H1 (cell line): ENCODE results near the gene SPOCK2.

ENCODE experiments used
- CTCF ChIP-seq, 3 experiments: IDR thresholded peaks; 1 replicate in 2 of 3; 2 replicates in 1 of 3; pipeline versions ENCODE4 v1.5.1 to v1.6.1; 2011; ENCODE audit warnings: low read length in 3 of 3, mild to moderate bottlenecking in 3 of 3, inconsistent platforms in 2 of 3, low read depth in 1 of 3, moderate library complexity in 1 of 3; ENCODE audit not compliant: insufficient read depth in 1 of 3; ENCODE audit errors: control extremely low read depth in 1 of 3
- EZH2 ChIP-seq: fragments of 200-600 bp; sonication (generic); IDR thresholded peaks from 2 replicates; pipeline ENCODE4 v1.7.1; 2012; ENCODE audit warnings: low read depth, mild to moderate bottlenecking, moderate library complexity, low read length, inconsistent platforms; ENCODE audit not compliant: severe bottlenecking
- POLR2AphosphoS5 ChIP-seq: IDR thresholded peaks from 2 replicates; pipeline ENCODE4 v1.6.1; 2011; ENCODE audit warnings: low read depth, low read length
- TBP ChIP-seq: IDR thresholded peaks from 2 replicates; pipeline ENCODE4 v1.6.1; 2011; ENCODE audit warnings: low read depth, low read length, improper control_type of control experiment

DNA sequence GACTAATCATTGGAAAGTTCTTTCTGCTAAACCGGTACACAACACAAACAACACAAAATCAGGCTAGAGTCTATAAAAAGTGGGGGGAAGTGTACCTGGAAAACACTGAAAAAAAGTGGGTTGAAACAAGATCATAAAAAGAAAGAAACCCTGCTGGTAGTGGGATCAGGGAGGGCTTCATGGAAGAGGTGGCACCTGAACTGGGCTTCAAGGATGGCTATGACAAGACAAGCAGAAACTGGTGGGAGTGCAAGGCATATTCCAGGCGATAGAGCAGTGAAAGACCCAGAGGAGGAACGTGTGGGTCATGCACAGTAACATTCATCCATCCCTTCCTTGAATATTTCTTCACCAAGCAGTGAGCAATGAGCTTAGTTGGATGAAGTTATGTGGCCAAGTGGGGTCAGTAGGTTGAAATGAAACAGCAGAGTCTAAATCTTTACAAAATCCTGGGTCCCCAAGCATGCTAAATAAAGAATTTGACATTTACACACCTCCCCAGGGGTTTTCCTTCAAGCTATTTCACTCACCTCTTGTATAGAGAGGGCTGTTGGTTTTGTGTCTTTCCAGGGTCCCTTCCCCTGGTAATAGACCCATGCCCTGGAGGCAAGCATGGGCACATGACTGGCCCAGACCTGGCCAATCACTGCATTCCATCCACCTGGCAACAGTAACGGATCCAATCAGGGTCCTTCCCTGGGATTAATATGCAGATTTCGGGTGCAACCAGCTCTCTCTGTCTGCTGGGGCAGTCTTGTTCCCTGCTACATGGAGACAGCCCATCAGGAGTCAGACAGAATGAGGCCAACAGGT, 38.2 kb downstream of the SPOCK2 start:
- no peak for TF ChIP-seq TBP
- TF ChIP-seq EZH2, result no peak
- no peak for TF ChIP-seq CTCF (IDR thresholded peaks at IDR 0.05; ENCODE audit: control extremely low read depth in 1 of 3, insufficient read depth in 1 of 3, low read depth in 1 of 3, low read length in 3 of 3)
- no peak for TF ChIP-seq POLR2AphosphoS5
